GM13977 (cell line): Measurements from ENCODE around the gene VCX2.
"Not testable (repeated sequence)": the region's sequence is repeated elsewhere in the genome, so short reads cannot be mapped to it uniquely, and the experiment has no call there.

Experiments used
- DNase-seq: peaks from one replicate; pipeline ENCODE4 v3.0.0; 2012; ENCODE audit warnings: low spot score
- CTCF ChIP-seq: IDR thresholded peaks from 2 replicates; pipeline ENCODE4 v1.5.1; 2012; ENCODE audit warnings: mild to moderate bottlenecking, control low read depth; ENCODE audit not compliant: insufficient read depth; ENCODE audit errors: extremely low read depth, missing control alignments
- in situ Hi-C: fragments of 300-500 bp; cut with MboI; formaldehyde crosslinking; loops from one replicate; pipeline ENCODE4 v1.12.0; 2022; ENCODE audit warnings: low sequenced_read_pairs, low pct_unique_long_range_greater_than_20kb, mixed read lengths, inconsistent platforms; ENCODE audit not compliant: unreplicated experiment

The VCX2 gene

GRCh38 chrX:8126092-8126491, 45.0 kb downstream of the VCX2 start:
- no peak for DNase-seq
- in situ Hi-C loops = no loop called here
- TF ChIP-seq CTCF = no peak

GRCh38 chrX:8125566-8125965, 45.5 kb downstream of the VCX2 start:
- DNase-seq = no peak
- in situ Hi-C loops = no loop called here
- TF ChIP-seq CTCF = no peak

GRCh38 chrX:8122538-8122937, 48.5 kb downstream of the VCX2 start:
- in situ Hi-C loops = no loop called here
- TF ChIP-seq CTCF = no peak
- DNase-seq = no peak

- DNase-seq, in situ Hi-C loops: not testable (repeated sequence)
These were observed 49.7 kb downstream of the VCX2 start for GRCh38 chrX:8121391-8121790.
